HCT116 (cell line): ENCODE data around the gene IL21R.

Experiments used
- ATF3 ChIP-seq: IDR thresholded peaks from 2 replicates; pipeline ENCODE4 v1.6.1; 2012
- CEBPB ChIP-seq: IDR thresholded peaks from 2 replicates; pipeline ENCODE4 v1.6.1; 2012; ENCODE audit warnings: low read depth
- CTCF ChIP-seq, 3 experiments: fragments of 200-600 bp in 1 of 3; sonication (generic) in 1 of 3; IDR thresholded peaks in 2 of 3; conservative IDR thresholded peaks in 1 of 3; 2 replicates each; pipeline ENCODE4 v1.5.1; 2012 to 2017; ENCODE audit warnings: low read depth in 2 of 3, low read length in 2 of 3, antibody characterized with exemption in 1 of 3, borderline replicate concordance in 1 of 3, control low read depth in 1 of 3, mild to moderate bottlenecking in 1 of 3, mixed read lengths in 1 of 3, mixed run types in 1 of 3, moderate library complexity in 1 of 3; ENCODE audit not compliant: insufficient read depth in 1 of 3
- EGR1 ChIP-seq: IDR thresholded peaks from 2 replicates; pipeline ENCODE4 v1.6.1; 2012; ENCODE audit warnings: low read depth
- EZH2 ChIP-seq: fragments of 200-600 bp; sonication (generic); IDR thresholded peaks from 2 replicates; pipeline ENCODE4 v1.6.1; 2017; ENCODE audit warnings: antibody characterized with exemption, mixed run types
- EZH2phosphoT487 ChIP-seq: fragments of 200-600 bp; IDR thresholded peaks from 2 replicates; pipeline ENCODE4 v1.6.1; 2018; ENCODE audit warnings: antibody characterized with exemption, borderline replicate concordance
- JUND ChIP-seq: IDR thresholded peaks from 2 replicates; pipeline ENCODE4 v1.6.1; 2012
- POLR2AphosphoS5 ChIP-seq: IDR thresholded peaks from 2 replicates; pipeline ENCODE4 v1.6.1; 2011; ENCODE audit warnings: mild to moderate bottlenecking, low read depth, low read length, moderate library complexity
- YY1 ChIP-seq: IDR thresholded peaks from 2 replicates; pipeline ENCODE4 v1.6.1; 2011; ENCODE audit warnings: low read length, low read depth, moderate library complexity, mild to moderate bottlenecking; ENCODE audit not compliant: insufficient replicate concordance; ENCODE audit errors: extremely low read depth

- no peak for TF ChIP-seq POLR2AphosphoS5
- no peak for TF ChIP-seq CTCF (IDR thresholded peaks at IDR 0.05 in 2 of 3, conservative IDR thresholded peaks at IDR 0.05 in 1 of 3; ENCODE audit: borderline replicate concordance in 1 of 3, insufficient read depth in 1 of 3, low read depth in 2 of 3, low read length in 2 of 3)
- TF ChIP-seq EZH2phosphoT487, result no peak
- TF ChIP-seq EGR1, result no peak
- TF ChIP-seq JUND, result no peak
- no peak for TF ChIP-seq YY1
- TF ChIP-seq CEBPB, result no peak
- TF ChIP-seq ATF3, result no peak
- TF ChIP-seq EZH2, result no peak
Observed at GRCh38 chr16:27384425-27384824, 17.5 kb upstream of the IL21R start.
